Measurements from ENCODE around the gene LEPROT. TPM values are rescaled to one million over a fixed set of nuclear protein-coding genes. Genes with fewer than 3 reads are reported as not detected.

The LEPROT gene
- total and polyA plus RNA-seq, 10 donors: 12.5 to 104 (median 68.6) TPM

- intact Hi-C loops (cut with DNase I; ENCODE audit: low total_unique reads): loop anchor here (5.0 kb wide), 1 partner anchor 253 kb away; no protein-coding TSS in a partner anchor
Observed at GRCh38 chr1:65434760-65435159, 14.3 kb downstream of the LEPROT start.

GRCh38 chr1:65435987-65436386, 15.5 kb downstream of the LEPROT start:
- TF ChIP-seq CTCF (IDR thresholded peaks at IDR 0.05 in 8 of 11, conservative IDR thresholded peaks at IDR 0.05 in 3 of 11): no peak
- TF ChIP-seq POLR2A (IDR thresholded peaks at IDR 0.05): no peak
- TF ChIP-seq POLR2AphosphoS5 (IDR thresholded peaks at IDR 0.05): no peak
- Histone ChIP-seq H3K9me3 (no peaks in the 10 kb centered on the region), H3K27me3 (replicated peaks in 1 of 7) (no peaks in the 10 kb centered on the region), H3K36me3 (peaks cover 0 to 63% (median 18%) of the 10 kb centered on the region in 6 donors), H3K4me1 (peaks cover 0 to 3% (median 0%) of the 10 kb centered on the region in 6 donors), H3K4me3 (no peak overlapping the region), H3K27ac (no peak overlapping the region)
- intact Hi-C loops (cut with DNase I; ENCODE audit: low total_unique reads): no loop called here
- WGBS, 5 donors: 83 to 95% (median 91%) methylated on average over 2 of the region's 2 CpGs
- DNase-seq: no peak

More at GRCh38 chr1:65434760-65435159, 14.3 kb downstream of the LEPROT start:
- H3K4me3 ChIP-seq: no peak overlapping the region
- no peak overlapping the region for H3K27ac ChIP-seq
- peaks cover 0 to 75% (median 18%) of the 10 kb centered on the region in 6 donors for H3K36me3 ChIP-seq
- WGBS, 5 donors: 90 to 100% (median 97%) methylated on average over 3 of the region's 3 CpGs
- no peaks in the 10 kb centered on the region for H3K9me3 ChIP-seq
- DNase-seq: no peak
- no peaks in the 10 kb centered on the region for H3K27me3 ChIP-seq (replicated peaks in 1 of 7)
- no peak for TF ChIP-seq CTCF (IDR thresholded peaks at IDR 0.05 in 8 of 11, conservative IDR thresholded peaks at IDR 0.05 in 3 of 11)
- no peak for TF ChIP-seq POLR2A (IDR thresholded peaks at IDR 0.05)
- TF ChIP-seq POLR2AphosphoS5 (IDR thresholded peaks at IDR 0.05): no peak
- peaks cover 0 to 15% (median 11%) of the 10 kb centered on the region in 6 donors for H3K4me1 ChIP-seq

GRCh38 chr1:65437616-65438015, 17.1 kb downstream of the LEPROT start:
- H3K27me3 ChIP-seq (replicated peaks in 1 of 7): no peaks in the 10 kb centered on the region
- WGBS, 5 donors: 95 to 100% (median 96%) methylated on average over 7 of the region's 7 CpGs
- intact Hi-C loops (cut with DNase I; ENCODE audit: low total_unique reads): no loop called here
- DNase-seq: no peak
- H3K36me3 ChIP-seq: peaks cover 0 to 48% (median 8%) of the 10 kb centered on the region in 6 donors
- no peak overlapping the region for H3K27ac ChIP-seq
- no peak overlapping the region for H3K4me3 ChIP-seq
- H3K9me3 ChIP-seq: no peaks in the 10 kb centered on the region
- TF ChIP-seq POLR2AphosphoS5 (IDR thresholded peaks at IDR 0.05): no peak
- no peak for TF ChIP-seq CTCF (IDR thresholded peaks at IDR 0.05 in 8 of 11, conservative IDR thresholded peaks at IDR 0.05 in 3 of 11)
- no peak for TF ChIP-seq POLR2A (IDR thresholded peaks at IDR 0.05)
- H3K4me1 ChIP-seq: no peaks in the 10 kb centered on the region

- Histone ChIP-seq H3K27me3 (replicated peaks in 1 of 7) (no peaks in the 10 kb centered on the region), H3K4me1 (no peaks in the 10 kb centered on the region), H3K27ac (no peak overlapping the region), H3K36me3 (peaks cover 0 to 23% (median 0%) of the 10 kb centered on the region in 6 donors), H3K4me3 (no peak overlapping the region), H3K9me3 (no peaks in the 10 kb centered on the region)
- DNase-seq: no peak
- WGBS, 5 donors: 75 to 93% (median 81%) methylated on average over 12 of the region's 12 CpGs
- TF ChIP-seq POLR2AphosphoS5 (IDR thresholded peaks at IDR 0.05) (no peak), CTCF (IDR thresholded peaks at IDR 0.05 in 8 of 11, conservative IDR thresholded peaks at IDR 0.05 in 3 of 11) (no peak), POLR2A (IDR thresholded peaks at IDR 0.05) (no peak)
- intact Hi-C loops (cut with DNase I; ENCODE audit: low total_unique reads): no loop called here
Observed at GRCh38 chr1:65440322-65440900, 19.9 kb downstream of the LEPROT start.

Data from spleen (tissue), 11 donors.